Measurements from ENCODE around the gene DEFB115.
"Not testable (repeated sequence)": the region's sequence is repeated elsewhere in the genome, so short reads cannot be mapped to it uniquely, and the experiment has no call there.

DEFB115 gene

GRCh38 chr20:31257364-31257763 lies at the start of gene DEFB115:
TSS of gene DEFB115 (plus strand) at chr20:31257664. CDS start at chr20:31257664, 0 bp downstream.
- DNase-seq (ENCODE audit: low read depth), result no peak

GRCh38 chr20:31236953-31237352 lies 20.5 kb upstream of the DEFB115 start:
- no peak for DNase-seq (ENCODE audit: low read depth)

GRCh38 chr20:31237763-31238162 lies 19.7 kb upstream of the DEFB115 start:
- no peak for DNase-seq (ENCODE audit: low read depth)

GRCh38 chr20:31239139-31239538 lies 18.3 kb upstream of the DEFB115 start:
- no peak for DNase-seq (ENCODE audit: low read depth)

- no peak for DNase-seq (ENCODE audit: low read depth)
Measured at GRCh38 chr20:31256959-31257358, 505 bp upstream of the DEFB115 start.

GRCh38 chr20:31260326-31260932 lies 3.0 kb downstream of the DEFB115 start:
- no peak for DNase-seq (ENCODE audit: low read depth)

- no peak for DNase-seq (ENCODE audit: low read depth)
Measured at GRCh38 chr20:31274441-31274840, 17.0 kb downstream of the DEFB115 start.

- no peak for DNase-seq (ENCODE audit: low read depth)
Measured at GRCh38 chr20:31278178-31278577, 20.7 kb downstream of the DEFB115 start.

GRCh38 chr20:31284964-31285363 lies 27.5 kb downstream of the DEFB115 start:
- DNase-seq (ENCODE audit: low read depth), result not testable (repeated sequence)

- DNase-seq (ENCODE audit: low read depth), result no peak
Measured at GRCh38 chr20:31308535-31309162, 51.2 kb downstream of the DEFB115 start, which contains the start of gene DEFB116. TSS of gene DEFB116 (minus strand) at chr20:31308585. CDS start at chr20:31308585, 0 bp downstream.
